ENCODE results near the gene OXLD1. TPM values are rescaled to one million over a fixed set of nuclear protein-coding genes. Genes with fewer than 3 reads are reported as not detected.

OXLD1 gene
- total and polyA plus RNA-seq, 4 donors = 10.1 to 35.6 (median 24.0) TPM

DNA sequence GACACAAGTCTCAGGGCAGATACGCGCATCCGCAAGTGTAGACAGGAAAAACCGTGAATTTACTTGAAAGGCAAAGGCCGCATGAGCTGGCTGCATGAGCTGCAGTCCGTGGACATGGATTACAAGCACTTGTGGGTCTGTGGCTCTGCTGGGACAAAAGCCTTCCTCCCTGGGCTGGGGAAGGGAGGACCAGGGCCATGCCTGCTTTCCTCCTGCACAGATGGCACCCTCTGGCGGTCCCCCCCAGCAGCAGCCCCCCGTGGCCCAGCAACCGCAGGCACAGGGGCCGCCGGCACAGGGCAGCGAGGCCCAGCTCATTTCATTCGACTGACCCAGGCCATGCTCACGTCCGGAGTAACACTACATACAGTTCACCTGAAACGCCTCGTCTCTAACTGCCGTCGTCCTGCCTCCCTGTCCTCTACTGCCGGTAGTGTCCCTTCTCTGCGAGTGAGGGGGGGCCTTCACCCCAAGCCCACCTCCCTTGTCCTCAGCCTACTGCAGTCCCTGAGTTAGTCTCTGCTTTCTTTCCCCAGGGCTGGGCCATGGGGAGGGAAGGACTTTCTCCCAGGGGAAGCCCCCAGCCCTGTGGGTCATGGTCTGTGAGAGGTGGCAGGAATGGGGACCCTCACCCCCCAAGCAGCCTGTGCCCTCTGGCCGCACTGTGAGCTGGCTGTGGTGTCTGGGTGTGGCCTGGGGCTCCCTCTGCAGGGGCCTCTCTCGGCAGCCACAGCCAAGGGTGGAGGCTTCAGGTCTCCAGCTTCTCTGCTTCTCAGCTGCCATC is 35.1 kb upstream of the OXLD1 start:
- peaks cover 80% of the 10 kb centered on the region for H3K36me3 ChIP-seq (ENCODE audit: control insufficient read depth, insufficient read depth, low read length)
- no peak overlapping the region for H3K4me3 ChIP-seq (ENCODE audit: low read depth, low read length)
- 76% methylated on average over 14 of the region's 23 CpGs for WGBS (ENCODE audit: insufficient coverage)
- no peak overlapping the region for H3K27ac ChIP-seq (ENCODE audit: low read depth, low read length)
- DNase-seq (ENCODE audit: low read depth in 4 of 6, low spot score in 6 of 6) = no peak
- no peaks in the 10 kb centered on the region for H3K9me3 ChIP-seq (ENCODE audit: control insufficient read depth, insufficient read depth, low read length)
- no peaks in the 10 kb centered on the region for H3K27me3 ChIP-seq (ENCODE audit: control insufficient read depth, insufficient read depth, low read length)
- H3K4me1 ChIP-seq (ENCODE audit: control insufficient read depth, insufficient read depth, low read length) = peaks cover 34% of the 10 kb centered on the region

DNA sequence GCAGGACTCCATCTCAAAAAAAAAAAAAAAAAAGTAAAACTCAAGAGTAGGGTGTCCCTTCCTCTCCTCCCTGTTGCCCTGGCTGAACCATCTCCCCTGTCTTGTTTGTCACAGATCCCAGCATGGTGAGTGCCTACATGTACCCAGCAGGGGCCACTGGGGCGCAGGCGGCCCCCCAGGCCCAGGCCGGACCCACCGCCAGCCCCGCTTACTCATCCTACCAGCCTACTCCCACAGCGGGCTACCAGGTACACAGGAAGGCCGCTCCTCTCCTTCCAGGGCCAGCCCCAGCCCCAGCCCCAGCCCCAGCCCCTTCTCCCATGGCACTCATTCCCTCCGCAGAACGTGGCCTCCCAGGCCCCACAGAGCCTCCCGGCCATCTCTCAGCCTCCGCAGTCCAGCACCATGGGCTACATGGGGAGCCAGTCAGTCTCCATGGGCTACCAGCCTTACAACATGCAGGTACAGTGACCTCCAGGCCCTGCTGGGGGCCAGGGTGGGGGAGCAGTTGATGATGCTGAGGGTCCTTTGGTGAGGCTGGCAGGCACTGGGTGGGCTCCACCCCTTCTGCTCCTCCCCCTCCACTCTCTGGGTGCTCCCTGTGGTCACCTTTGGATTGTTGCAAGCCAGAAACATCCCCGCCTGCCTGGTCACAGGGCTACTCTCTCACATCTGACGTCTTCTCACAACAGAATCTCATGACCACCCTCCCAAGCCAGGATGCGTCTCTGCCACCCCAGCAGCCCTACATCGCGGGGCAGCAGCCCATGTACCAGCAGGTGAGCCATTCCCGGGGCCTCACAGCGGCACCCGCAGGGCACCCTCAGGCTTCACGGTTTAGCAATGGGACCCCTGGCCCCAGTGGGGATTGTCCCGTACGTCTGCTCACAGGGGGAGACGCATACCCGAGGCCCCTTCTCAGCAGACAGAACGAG is 34.2 kb upstream of the OXLD1 start:
- H3K27ac ChIP-seq (ENCODE audit: low read depth, low read length) = no peak overlapping the region
- no peaks in the 10 kb centered on the region for H3K27me3 ChIP-seq (ENCODE audit: control insufficient read depth, insufficient read depth, low read length)
- H3K4me1 ChIP-seq (ENCODE audit: control insufficient read depth, insufficient read depth, low read length) = peaks cover 34% of the 10 kb centered on the region
- no peaks in the 10 kb centered on the region for H3K9me3 ChIP-seq (ENCODE audit: control insufficient read depth, insufficient read depth, low read length)
- peaks cover 80% of the 10 kb centered on the region for H3K36me3 ChIP-seq (ENCODE audit: control insufficient read depth, insufficient read depth, low read length)
- no peak for DNase-seq (ENCODE audit: low read depth in 4 of 6, low spot score in 6 of 6)
- H3K4me3 ChIP-seq (ENCODE audit: low read depth, low read length) = no peak overlapping the region
- 91% methylated on average over 24 of the region's 25 CpGs for WGBS (ENCODE audit: insufficient coverage)

DNA sequence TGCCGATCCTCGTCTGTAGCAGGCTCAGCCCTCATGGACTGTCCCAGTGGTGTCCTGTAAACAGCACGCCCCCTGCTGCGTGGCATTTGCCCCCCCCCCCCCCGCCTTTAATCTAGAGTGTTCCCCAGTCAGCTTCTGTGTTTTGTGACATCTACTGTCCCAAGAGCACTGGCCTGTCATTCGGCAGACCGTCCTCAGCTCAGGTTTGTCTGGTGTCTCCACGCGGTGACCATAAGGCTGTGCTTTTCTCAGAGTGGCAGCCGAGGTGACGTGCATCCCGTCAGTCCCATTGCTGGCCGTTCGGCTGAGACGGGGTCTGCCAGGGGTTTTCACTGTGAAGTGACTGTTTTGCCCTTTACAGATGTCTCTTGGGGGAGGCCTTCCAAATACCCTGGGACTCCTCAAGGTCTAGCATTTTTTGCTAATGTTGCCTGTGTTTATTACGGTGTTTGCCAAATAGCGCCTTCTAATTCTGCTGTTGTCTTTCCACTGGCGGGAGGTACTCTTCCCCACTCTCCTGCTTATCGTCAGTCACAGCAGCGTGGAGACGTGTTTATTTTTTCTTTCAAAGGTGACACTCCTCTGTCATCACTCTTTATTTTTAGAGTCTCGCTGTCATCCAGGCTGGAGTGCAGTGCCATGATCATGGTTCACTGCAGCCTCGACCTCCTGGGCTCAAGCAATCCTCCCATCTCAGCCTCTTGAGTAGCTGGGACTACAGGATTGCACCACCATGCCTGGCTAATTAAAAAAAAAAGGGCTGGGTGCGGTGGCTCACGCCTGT is 31.0 kb upstream of the OXLD1 start:
- H3K27ac ChIP-seq (ENCODE audit: low read depth, low read length) = no peak overlapping the region

DNA sequence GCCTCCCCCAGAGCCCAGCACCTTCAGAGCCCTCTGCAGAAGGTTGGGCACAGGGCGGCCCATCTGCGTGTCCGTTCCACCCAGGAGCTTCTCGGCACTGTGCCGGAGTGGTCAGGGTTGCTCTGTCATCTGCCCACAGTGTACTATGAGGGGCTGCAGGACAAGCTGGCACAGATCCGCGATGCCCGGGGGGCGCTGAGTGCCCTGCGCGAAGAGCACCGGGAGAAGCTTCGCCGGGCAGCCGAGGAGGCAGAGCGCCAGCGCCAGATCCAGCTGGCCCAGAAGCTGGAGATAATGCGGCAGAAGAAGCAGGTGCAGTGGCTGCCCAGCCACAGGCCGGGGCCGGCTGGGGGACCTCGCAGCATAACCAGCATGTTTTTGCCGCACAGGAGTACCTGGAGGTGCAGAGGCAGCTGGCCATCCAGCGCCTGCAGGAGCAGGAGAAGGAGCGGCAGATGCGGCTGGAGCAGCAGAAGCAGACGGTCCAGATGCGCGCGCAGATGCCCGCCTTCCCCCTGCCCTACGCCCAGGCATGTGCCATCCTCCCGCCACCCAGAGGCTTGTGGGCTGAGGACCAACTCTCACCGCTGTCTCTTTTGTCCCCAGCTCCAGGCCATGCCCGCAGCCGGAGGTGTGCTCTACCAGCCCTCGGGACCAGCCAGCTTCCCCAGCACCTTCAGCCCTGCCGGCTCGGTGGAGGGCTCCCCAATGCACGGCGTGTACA is 30.0 kb upstream of the OXLD1 start:
- 91% methylated on average over 40 of the region's 40 CpGs for WGBS (ENCODE audit: insufficient coverage)
- Histone ChIP-seq H3K4me1 (ENCODE audit: control insufficient read depth, insufficient read depth, low read length) (peaks cover 8% of the 10 kb centered on the region), H3K36me3 (ENCODE audit: control insufficient read depth, insufficient read depth, low read length) (peaks cover 92% of the 10 kb centered on the region), H3K4me3 (ENCODE audit: low read depth, low read length) (no peak overlapping the region), H3K9me3 (ENCODE audit: control insufficient read depth, insufficient read depth, low read length) (no peaks in the 10 kb centered on the region), H3K27me3 (ENCODE audit: control insufficient read depth, insufficient read depth, low read length) (no peaks in the 10 kb centered on the region), H3K27ac (ENCODE audit: low read depth, low read length) (no peak overlapping the region)
- no peak for DNase-seq (ENCODE audit: low read depth in 4 of 6, low spot score in 6 of 6)

More for the DNA sequence above, 31.0 kb upstream of the OXLD1 start:
- Histone ChIP-seq H3K27me3 (ENCODE audit: control insufficient read depth, insufficient read depth, low read length) (no peaks in the 10 kb centered on the region), H3K9me3 (ENCODE audit: control insufficient read depth, insufficient read depth, low read length) (no peaks in the 10 kb centered on the region), H3K36me3 (ENCODE audit: control insufficient read depth, insufficient read depth, low read length) (peaks cover 92% of the 10 kb centered on the region), H3K4me1 (ENCODE audit: control insufficient read depth, insufficient read depth, low read length) (peaks cover 19% of the 10 kb centered on the region), H3K4me3 (ENCODE audit: low read depth, low read length) (no peak overlapping the region)
- 85% methylated on average over 22 of the region's 25 CpGs for WGBS (ENCODE audit: insufficient coverage)
- DNase-seq (ENCODE audit: low read depth in 4 of 6, low spot score in 6 of 6) = no peak

DNA sequence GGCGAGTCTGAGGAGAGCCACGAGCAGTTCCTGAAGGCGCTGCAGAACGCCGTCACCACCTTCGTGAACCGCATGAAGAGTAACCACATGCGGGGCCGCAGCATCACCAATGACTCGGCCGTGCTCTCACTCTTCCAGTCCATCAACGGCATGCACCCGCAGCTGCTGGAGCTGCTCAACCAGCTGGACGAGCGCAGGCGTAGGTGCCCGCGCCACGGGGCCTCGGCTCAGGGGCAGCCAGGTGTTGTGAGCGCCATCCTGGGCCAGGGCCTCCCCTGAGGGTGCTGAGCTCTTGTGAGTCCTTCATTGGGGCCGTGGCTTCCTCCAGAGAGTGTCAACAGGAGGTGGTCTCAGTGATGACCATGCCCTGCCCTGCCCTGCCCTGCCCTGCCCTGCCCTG is 29.4 kb upstream of the OXLD1 start:
- no peaks in the 10 kb centered on the region for H3K27me3 ChIP-seq (ENCODE audit: control insufficient read depth, insufficient read depth, low read length)
- WGBS (ENCODE audit: insufficient coverage) = 95% methylated on average over 22 of the region's 22 CpGs
- H3K27ac ChIP-seq (ENCODE audit: low read depth, low read length) = no peak overlapping the region
- H3K36me3 ChIP-seq (ENCODE audit: control insufficient read depth, insufficient read depth, low read length) = peaks cover 92% of the 10 kb centered on the region
- H3K4me3 ChIP-seq (ENCODE audit: low read depth, low read length) = no peak overlapping the region
- no peaks in the 10 kb centered on the region for H3K9me3 ChIP-seq (ENCODE audit: control insufficient read depth, insufficient read depth, low read length)
- DNase-seq (ENCODE audit: low read depth in 4 of 6, low spot score in 6 of 6) = no peak
- peaks cover 3% of the 10 kb centered on the region for H3K4me1 ChIP-seq (ENCODE audit: control insufficient read depth, insufficient read depth, low read length)

DNA sequence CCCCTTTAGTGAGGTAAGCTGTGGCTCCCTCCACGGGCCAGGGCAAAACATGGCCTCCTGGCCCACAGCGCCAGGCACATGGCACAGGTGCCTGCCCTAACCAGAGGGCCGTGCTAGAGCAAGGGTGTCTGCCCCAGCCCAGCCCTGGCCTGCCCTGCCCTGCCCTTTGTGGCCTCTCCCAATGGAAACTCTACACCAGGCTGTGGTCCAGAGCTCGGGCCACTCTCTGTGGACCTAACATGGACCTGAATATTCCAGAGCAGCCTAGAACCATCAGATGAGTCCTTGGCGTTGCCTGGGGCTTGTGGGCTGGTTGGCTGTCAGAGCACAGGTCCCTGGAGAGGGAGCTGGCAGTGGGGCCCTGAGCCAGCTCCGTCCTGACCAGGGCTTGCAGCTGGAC is 28.8 kb upstream of the OXLD1 start:
- Histone ChIP-seq H3K9me3 (ENCODE audit: control insufficient read depth, insufficient read depth, low read length) (no peaks in the 10 kb centered on the region), H3K4me1 (ENCODE audit: control insufficient read depth, insufficient read depth, low read length) (no peaks in the 10 kb centered on the region), H3K36me3 (ENCODE audit: control insufficient read depth, insufficient read depth, low read length) (peaks cover 92% of the 10 kb centered on the region), H3K27ac (ENCODE audit: low read depth, low read length) (no peak overlapping the region), H3K27me3 (ENCODE audit: control insufficient read depth, insufficient read depth, low read length) (no peaks in the 10 kb centered on the region), H3K4me3 (ENCODE audit: low read depth, low read length) (no peak overlapping the region)
- DNase-seq (ENCODE audit: low read depth in 4 of 6, low spot score in 6 of 6) = no peak
- WGBS (ENCODE audit: insufficient coverage) = 93% methylated on average over 6 of the region's 6 CpGs

DNA sequence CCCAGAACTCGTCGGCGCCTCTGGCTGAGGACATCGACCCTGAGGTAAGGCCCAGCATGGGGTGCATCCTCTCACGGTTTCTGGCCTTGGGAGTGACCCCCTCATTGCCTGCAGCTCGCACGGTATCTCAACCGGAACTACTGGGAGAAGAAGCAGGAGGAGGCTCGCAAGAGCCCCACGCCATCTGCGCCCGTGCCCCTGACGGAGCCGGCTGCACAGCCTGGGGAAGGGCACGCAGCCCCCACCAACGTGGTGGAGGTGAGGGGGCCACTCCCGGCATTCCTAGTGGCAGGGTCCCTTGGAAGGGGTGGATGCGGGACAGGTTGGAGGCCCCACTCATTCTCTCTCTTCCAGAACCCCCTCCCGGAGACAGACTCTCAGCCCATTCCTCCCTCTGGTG is 28.4 kb upstream of the OXLD1 start:
- H3K27ac ChIP-seq (ENCODE audit: low read depth, low read length) = no peak overlapping the region
- H3K27me3 ChIP-seq (ENCODE audit: control insufficient read depth, insufficient read depth, low read length) = no peaks in the 10 kb centered on the region
- no peaks in the 10 kb centered on the region for H3K9me3 ChIP-seq (ENCODE audit: control insufficient read depth, insufficient read depth, low read length)
- H3K36me3 ChIP-seq (ENCODE audit: control insufficient read depth, insufficient read depth, low read length) = peaks cover 93% of the 10 kb centered on the region
- WGBS (ENCODE audit: insufficient coverage) = 91% methylated on average over 14 of the region's 19 CpGs
- H3K4me3 ChIP-seq (ENCODE audit: low read depth, low read length) = no peak overlapping the region
- H3K4me1 ChIP-seq (ENCODE audit: control insufficient read depth, insufficient read depth, low read length) = no peaks in the 10 kb centered on the region
- no peak for DNase-seq (ENCODE audit: low read depth in 4 of 6, low spot score in 6 of 6)

DNA sequence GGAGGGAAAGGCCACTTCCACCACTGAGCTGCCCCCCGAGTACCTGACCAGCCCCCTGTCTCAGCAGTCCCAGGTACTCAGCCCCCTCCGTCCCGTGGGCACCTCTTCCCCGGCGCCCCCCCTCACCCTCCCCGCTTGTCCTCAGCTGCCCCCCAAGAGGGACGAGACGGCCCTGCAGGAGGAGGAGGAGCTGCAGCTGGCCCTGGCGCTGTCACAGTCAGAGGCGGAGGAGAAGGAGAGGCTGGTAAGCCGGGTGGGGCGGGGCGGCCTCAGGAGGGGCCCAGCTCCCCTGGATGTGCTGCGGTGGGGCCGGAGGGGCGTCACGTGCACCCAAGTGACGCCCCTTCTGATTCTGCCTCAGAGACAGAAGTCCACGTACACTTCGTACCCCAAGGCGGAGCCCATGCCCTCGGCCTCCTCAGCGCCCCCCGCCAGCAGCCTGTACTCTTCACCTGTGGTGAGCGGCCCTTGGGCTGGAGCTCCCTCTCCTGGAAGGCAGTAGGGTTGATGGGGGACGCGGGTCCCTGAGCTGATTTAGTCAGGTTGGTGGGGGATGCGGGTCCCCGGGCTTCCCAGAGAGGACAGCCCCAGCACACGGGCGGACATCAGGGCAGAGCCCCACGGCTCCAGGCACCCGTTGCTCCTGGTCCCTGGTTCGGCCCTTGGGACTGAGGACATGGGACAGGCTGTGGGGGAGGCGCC is 27.3 kb upstream of the OXLD1 start:
- WGBS (ENCODE audit: insufficient coverage) = 88% methylated on average over 27 of the region's 35 CpGs
- no peak for DNase-seq (ENCODE audit: low read depth in 4 of 6, low spot score in 6 of 6)
- H3K4me1 ChIP-seq (ENCODE audit: control insufficient read depth, insufficient read depth, low read length) = no peaks in the 10 kb centered on the region
- H3K27me3 ChIP-seq (ENCODE audit: control insufficient read depth, insufficient read depth, low read length) = no peaks in the 10 kb centered on the region
- peaks cover 98% of the 10 kb centered on the region for H3K36me3 ChIP-seq (ENCODE audit: control insufficient read depth, insufficient read depth, low read length)
- H3K9me3 ChIP-seq (ENCODE audit: control insufficient read depth, insufficient read depth, low read length) = no peaks in the 10 kb centered on the region
- H3K27ac ChIP-seq (ENCODE audit: low read depth, low read length) = no peak overlapping the region
- no peak overlapping the region for H3K4me3 ChIP-seq (ENCODE audit: low read depth, low read length)
